HepG2 (cell line): ENCODE results near the gene ARPC1A. TPM values are rescaled to one million over a fixed set of nuclear protein-coding genes. Genes with fewer than 3 reads are reported as not detected.

Experiments used
- ATAC-seq: fragments of 200-7000 bp; cut with Tn5 transposase; 3 replicates; pipeline ENCODE4 v1.9.1; 2020; ENCODE audit warnings: mild to moderate bottlenecking, moderate library complexity
- BruUV-seq: library from RNA; stranded (reverse); fragments of 400-500 nt; replicated peaks from 2 replicates; lab custom pipeline; 2021; lab: Mats Ljungman, UMichigan
- CTCF ChIA-PET: fragments of 300-600 bp; formaldehyde crosslinking; extraction: SDS; loops from one replicate; lab custom pipeline; 2021; ENCODE audit warnings: low total read pairs, inconsistent platforms, low intra/inter-chr PET ratio; lab: Yijun Ruan, JAX
- POLR2A ChIA-PET: fragments of 350-600 bp; sonication (Branson Sonifier 250); formaldehyde crosslinking; loops from one replicate; lab custom pipeline; 2020; ENCODE audit warnings: antibody characterized with exemption, inconsistent platforms; lab: Yijun Ruan, JAX
- DNase-seq: peaks from one replicate; pipeline ENCODE4 v3.0.0-alpha.2; 2015; ENCODE audit warnings: low spot score
- FAIRE-seq: peaks from 3 replicates; lab custom pipeline; 2011; peaks lifted over from hg19 to GRCh38; lab: Jason Lieb, UNC
- H2AFZ ChIP-seq: one replicate; pipeline ENCODE4 v1.6.1; 2011; ENCODE audit warnings: low read length, inconsistent platforms
- H3K27ac ChIP-seq: fragments of 300-600 bp; 3 replicates; pipeline ENCODE4 v1.8.0; 2011; ENCODE audit warnings: mixed run types, mild to moderate bottlenecking, mixed read lengths, low read length, inconsistent platforms; ENCODE audit not compliant: insufficient read depth; ENCODE audit errors: extremely low read length
- H3K27me3 ChIP-seq, 2 experiments: fragments of 200-600 bp in 1 of 2; 2 replicates in 1 of 2; 3 replicates in 1 of 2; pipeline versions ENCODE4 v1.6.0 to v1.8.0; 2011; ENCODE audit warnings: low read length in 2 of 2, mild to moderate bottlenecking in 2 of 2, moderate library complexity in 2 of 2, inconsistent platforms in 1 of 2; ENCODE audit not compliant: insufficient read depth in 2 of 2, control insufficient read depth in 1 of 2
- H3K36me3 ChIP-seq, 2 experiments: fragments of 200-600 bp in 1 of 2; replicated peaks in 1 of 2; 2 replicates in 1 of 2; 3 replicates in 1 of 2; pipeline versions ENCODE4 v1.5.1 to v1.8.0; 2011; ENCODE audit warnings: low read length in 2 of 2, inconsistent platforms in 1 of 2; ENCODE audit not compliant: insufficient read depth in 2 of 2, control insufficient read depth in 1 of 2
- H3K4me1 ChIP-seq: 2 replicates; pipeline ENCODE4 v1.5.1; 2012; ENCODE audit warnings: low read length, inconsistent platforms; ENCODE audit not compliant: insufficient read depth
- H3K4me2 ChIP-seq: 2 replicates; pipeline ENCODE4 v1.6.0; 2011; ENCODE audit warnings: low read depth, low read length, inconsistent platforms
- H3K4me3 ChIP-seq, 3 experiments: fragments of 200-600 bp in 1 of 3; sonication (generic), shearing (Covaris generic) in 1 of 3; replicated peaks in 1 of 3; 2 replicates each; pipeline ENCODE4 v1.5.1; 2011 to 2016; ENCODE audit warnings: low read length in 3 of 3, inconsistent platforms in 2 of 3, low read depth in 2 of 3, mild to moderate bottlenecking in 2 of 3, control low read depth in 1 of 3, mixed read lengths in 1 of 3; ENCODE audit not compliant: insufficient read depth in 1 of 3
- H3K79me2 ChIP-seq: one replicate; pipeline ENCODE4 v1.6.1; 2011; ENCODE audit warnings: low read length, inconsistent platforms; ENCODE audit not compliant: insufficient read depth
- H3K9ac ChIP-seq: 2 replicates; pipeline ENCODE4 v1.6.0; 2011; ENCODE audit warnings: mild to moderate bottlenecking, low read depth, low read length, inconsistent platforms; ENCODE audit not compliant: insufficient read depth
- H3K9me3 ChIP-seq: 2 replicates; pipeline ENCODE4 v1.5.1; 2012; ENCODE audit warnings: mild to moderate bottlenecking, low read length
- H4K20me1 ChIP-seq: 2 replicates; pipeline ENCODE4 v1.6.0; 2011; ENCODE audit warnings: inconsistent platforms, mild to moderate bottlenecking, low read length, moderate library complexity; ENCODE audit not compliant: insufficient read depth
- AGO2 ChIP-seq: fragments of 200-400 bp; formaldehyde crosslinking; optimal IDR thresholded peaks from 2 replicates; pipeline ENCODE3; 2017; ENCODE audit warnings: mild to moderate bottlenecking, low read depth, low read length, moderate library complexity
- DDIT3 ChIP-seq: sonication (generic); formaldehyde crosslinking; IDR thresholded peaks from 2 replicates; pipeline ENCODE4 v1.4.0; 2020; ENCODE audit warnings: mild to moderate bottlenecking, missing genetic modification reagents
- ELF4 ChIP-seq: sonication (generic); formaldehyde crosslinking; IDR thresholded peaks from 2 replicates; pipeline ENCODE4 v1.5.0; 2020; ENCODE audit warnings: missing genetic modification reagents, mild to moderate bottlenecking, moderate library complexity, borderline replicate concordance
- GATAD2A ChIP-seq: IDR thresholded peaks from 2 replicates; pipeline ENCODE4 v1.6.1; 2016
- HES4 ChIP-seq: sonication (generic); formaldehyde crosslinking; IDR thresholded peaks from 2 replicates; pipeline ENCODE4 v1.9.0; 2021; ENCODE audit warnings: mild to moderate bottlenecking, missing genetic modification reagents, borderline replicate concordance
- IKZF5 ChIP-seq: IDR thresholded peaks from 2 replicates; pipeline ENCODE4 v1.6.1; 2018; ENCODE audit warnings: missing genetic modification reagents, mild to moderate bottlenecking, missing compliant biosample characterization
- NR3C1 ChIP-seq: sonication (generic); formaldehyde crosslinking; IDR thresholded peaks from 2 replicates; pipeline ENCODE4 v1.4.0; 2020; ENCODE audit warnings: missing genetic modification reagents
- UBTF ChIP-seq: sonication (generic); formaldehyde crosslinking; IDR thresholded peaks from 2 replicates; pipeline ENCODE4 v1.4.0; 2020; ENCODE audit warnings: mild to moderate bottlenecking, missing genetic modification reagents
- ZNF10 ChIP-seq: sonication (generic); formaldehyde crosslinking; IDR thresholded peaks from 2 replicates; pipeline ENCODE4 v1.4.0; 2020; ENCODE audit warnings: mild to moderate bottlenecking, low read depth, missing genetic modification reagents, borderline replicate concordance
- ZNF510 ChIP-seq: sonication (generic); formaldehyde crosslinking; IDR thresholded peaks from 2 replicates; pipeline ENCODE4 v1.4.0; 2020; ENCODE audit warnings: low read depth, mild to moderate bottlenecking, missing genetic modification reagents
- ZNF512 ChIP-seq: sonication (generic); formaldehyde crosslinking; IDR thresholded peaks from 2 replicates; pipeline ENCODE4 v1.4.0; 2020; ENCODE audit warnings: mild to moderate bottlenecking, missing genetic modification reagents
- ZNF530 ChIP-seq: sonication (generic); formaldehyde crosslinking; IDR thresholded peaks from 2 replicates; pipeline ENCODE4 v1.5.0; 2020; ENCODE audit warnings: low read depth, mild to moderate bottlenecking, missing genetic modification reagents
- ZNF564 ChIP-seq: sonication (generic); formaldehyde crosslinking; IDR thresholded peaks from 2 replicates; pipeline ENCODE4 v1.8.1; 2023; ENCODE audit warnings: mild to moderate bottlenecking, missing genetic modification reagents
- ZNF629 ChIP-seq: sonication (generic); formaldehyde crosslinking; conservative IDR thresholded peaks from 2 replicates; pipeline ENCODE4 v1.5.0; 2020; ENCODE audit warnings: missing genetic modification reagents
- ZNF749 ChIP-seq: sonication (generic); formaldehyde crosslinking; IDR thresholded peaks from 2 replicates; pipeline ENCODE4 v1.8.0; 2022; ENCODE audit warnings: mild to moderate bottlenecking, missing genetic modification reagents, moderate library complexity, borderline replicate concordance
- ZNF879 ChIP-seq: sonication (generic); formaldehyde crosslinking; IDR thresholded peaks from 2 replicates; pipeline ENCODE4 v1.8.1; 2023; ENCODE audit warnings: missing genetic modification reagents
- WGBS: methylation state at CpG from one replicate; pipeline ENCODE4 v1.1.6; 2017; ENCODE audit warnings: low lambda C conversion rate; 5-methylcytosine and 5-hydroxymethylcytosine counted together
- in situ Hi-C: cut with HindIII; loops from 2 replicates; pipeline ENCODE4 v1.10.0; 2017; ENCODE audit warnings: low pct_unique_long_range_greater_than_20kb; ENCODE audit not compliant: extremely low pct_ligation_motif_present
- intact Hi-C: fragments of 100-400 bp; cut with micrococcal nuclease; formaldehyde crosslinking; loops from one replicate; pipeline ENCODE4 v1.10.0; 2022; ENCODE audit not compliant: unreplicated experiment
- polyA plus RNA-seq, 8 experiments: library from polyadenylated mRNA; depleted of rRNA in 3 of 8; stranded (reverse) in 7 of 8; unstranded in 1 of 8; fragments of >200 nt; fragmentation: Illumina TruSeq in 4 of 8; extraction: Trizol in 4 of 8; gene quantifications; 2 replicates each; pipeline versions ENCODE4 v1.2.1 to v1.2.3, GENCODE V29; 2011 to 2016; ENCODE audit warnings: low read depth in 4 of 8, missing spikeins in 1 of 8, mixed read lengths in 1 of 8; ENCODE audit not compliant: insufficient read depth in 1 of 8
- total RNA-seq, 5 experiments: library from RNA; depleted of rRNA; stranded (reverse); fragments of >200 nt; fragmentation: Illumina TruSeq; extraction: Trizol; gene quantifications; 2 replicates each; pipeline ENCODE4 v1.2.3, GENCODE V29; 2016; ENCODE audit warnings: low read depth in 1 of 5

The ARPC1A gene
- total and polyA plus RNA-seq, 2 of the 13 experiments (the other 11 are each of a cell fraction or from before 2014, with no cell fraction given), result 44.3 to 88.5 TPM

- POLR2A ChIA-PET, result no interaction called here
These were observed 59.9 kb downstream of the ARPC1A start for GRCh38 chr7:99385564-99385963.

More at GRCh38 chr7:99385564-99385963, 59.9 kb downstream of the ARPC1A start:
- H3K79me2 ChIP-seq, result peaks cover 16% of the 10 kb centered on the region
- no peak for DNase-seq
- no peak for ATAC-seq
- no peak overlapping the region for H2AFZ ChIP-seq
- H3K36me3 ChIP-seq, result peaks cover 8 to 30% of the 10 kb centered on the region in 2 experiments
- H3K4me1 ChIP-seq, result peaks cover 19% of the 10 kb centered on the region
- in situ Hi-C loops, result no loop called here
- WGBS, result 97% methylated on average over 5 of the region's 8 CpGs
- H4K20me1 ChIP-seq, result 0 out of 2 replicates have a peak, but pooled peaks cover 6% of the 10 kb centered on the region
- no peaks in the 10 kb centered on the region for H3K9me3 ChIP-seq
- CTCF ChIA-PET, result interaction anchor here (2.2 kb wide), 1 partner anchor 20 kb away, joined by 18 read pairs; no protein-coding TSS in a partner anchor
- H3K4me2 ChIP-seq, result no peak overlapping the region
- no peak overlapping the region for H3K27ac ChIP-seq
- H3K9ac ChIP-seq, result no peak overlapping the region
- FAIRE-seq, result no peak
- intact Hi-C loops, result no loop called here
- no TSS peak for BruUV-seq
- no peaks in the 10 kb centered on the region for H3K27me3 ChIP-seq
- H3K4me3 ChIP-seq, result no peak overlapping the region
- TF ChIP-seq ZNF629 (CRISPR knock-in tag) (no peak), AGO2 (peak; percentile 81), IKZF5 (CRISPR knock-in tag) (no peak), ZNF564 (no peak), ZNF512 (CRISPR knock-in tag) (no peak), ZNF749 (no peak), ZNF879 (CRISPR knock-in tag) (no peak), ZNF530 (no peak), DDIT3 (CRISPR knock-in tag) (no peak), UBTF (CRISPR knock-in tag) (0 out of 2 replicates have a peak, but pooled peaks have one; percentile 16), ZNF10 (CRISPR knock-in tag) (no peak), HES4 (no peak), NR3C1 (CRISPR knock-in tag) (no peak), ZNF510 (CRISPR knock-in tag) (no peak), ELF4 (CRISPR knock-in tag) (no peak), GATAD2A (CRISPR knock-in tag) (no peak)
